ENCODE measurements around the gene ZBTB7A.

The ZBTB7A gene

GRCh38 chr19:4052114-4052992 lies 14.3 kb downstream of the ZBTB7A start:
- no peak for DNase-seq

- no peak for DNase-seq
Measured at GRCh38 chr19:4051175-4052101, 15.3 kb downstream of the ZBTB7A start.

GRCh38 chr19:4049432-4049831 lies 17.3 kb downstream of the ZBTB7A start:
- DNase-seq, result no peak

GRCh38 chr19:4046946-4047683 lies 19.6 kb downstream of the ZBTB7A start:
- no peak for DNase-seq

GRCh38 chr19:4046362-4046691 lies 20.4 kb downstream of the ZBTB7A start:
- DNase-seq, result no peak

GRCh38 chr19:4045597-4046361 lies 20.9 kb downstream of the ZBTB7A start:
- no peak for DNase-seq

GRCh38 chr19:4044990-4045465 lies 21.7 kb downstream of the ZBTB7A start:
- DNase-seq, result no peak

GRCh38 chr19:4043966-4044715 lies 22.6 kb downstream of the ZBTB7A start:
- DNase-seq, result no peak

GRCh38 chr19:4043401-4043800 lies 23.3 kb downstream of the ZBTB7A start:
- DNase-seq, result no peak

- no peak for DNase-seq
Measured at GRCh38 chr19:4042731-4043082, 24.0 kb downstream of the ZBTB7A start.

GRCh38 chr19:4042064-4042730 lies 24.5 kb downstream of the ZBTB7A start:
- no peak for DNase-seq

GRCh38 chr19:4038661-4039423 lies 27.9 kb downstream of the ZBTB7A start:
- no peak for DNase-seq

GRCh38 chr19:4038057-4038456 lies 28.6 kb downstream of the ZBTB7A start:
- DNase-seq, result no peak

GRCh38 chr19:4037301-4037949 lies 29.3 kb downstream of the ZBTB7A start:
- DNase-seq, result no peak

GRCh38 chr19:4036576-4037300 lies 30.0 kb downstream of the ZBTB7A start:
- DNase-seq, result no peak

GRCh38 chr19:4035582-4035981 lies 31.1 kb downstream of the ZBTB7A start:
- DNase-seq, result no peak

- DNase-seq, result no peak
Measured at GRCh38 chr19:4035018-4035566, 31.6 kb downstream of the ZBTB7A start.
